ENCODE results near the gene MESP2.

MESP2 gene

DNA sequence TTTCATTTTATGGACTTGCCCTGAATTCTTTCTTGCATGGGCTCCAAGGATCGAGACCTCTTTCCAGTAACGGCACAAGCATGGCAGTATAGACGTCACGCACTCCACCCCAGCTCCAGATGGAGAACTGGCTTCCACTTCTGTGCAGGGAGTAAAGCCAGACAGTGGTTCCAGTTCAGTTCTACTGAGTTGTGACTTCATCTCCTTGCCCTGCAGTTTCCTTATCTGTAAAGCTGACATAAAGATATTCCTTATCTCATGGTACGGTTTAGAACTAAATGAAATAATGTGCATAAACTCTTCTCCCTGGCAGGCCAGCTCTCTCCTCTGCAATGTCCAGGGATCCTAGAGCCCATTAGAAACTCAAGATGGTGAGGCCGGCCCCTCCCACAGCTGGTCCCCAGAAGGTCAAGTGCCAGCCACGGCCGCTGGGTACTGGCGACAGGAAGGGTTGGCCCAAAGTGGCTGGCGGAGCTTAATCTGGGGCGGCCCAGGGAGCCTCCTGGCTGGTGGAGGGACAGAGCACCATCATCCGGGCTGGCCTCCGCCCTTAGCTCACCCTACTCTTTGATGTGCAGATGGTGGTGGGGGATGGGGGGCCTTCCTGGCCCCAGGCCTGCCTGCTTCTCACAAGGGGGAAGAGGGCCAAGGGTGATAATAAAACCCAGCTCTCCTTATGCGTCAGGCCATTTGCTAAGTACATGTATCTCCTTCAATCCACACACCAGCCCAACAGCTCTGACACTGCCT, 7.2 kb downstream of the MESP2 start:
- TF ChIP-seq, protein P1, sequence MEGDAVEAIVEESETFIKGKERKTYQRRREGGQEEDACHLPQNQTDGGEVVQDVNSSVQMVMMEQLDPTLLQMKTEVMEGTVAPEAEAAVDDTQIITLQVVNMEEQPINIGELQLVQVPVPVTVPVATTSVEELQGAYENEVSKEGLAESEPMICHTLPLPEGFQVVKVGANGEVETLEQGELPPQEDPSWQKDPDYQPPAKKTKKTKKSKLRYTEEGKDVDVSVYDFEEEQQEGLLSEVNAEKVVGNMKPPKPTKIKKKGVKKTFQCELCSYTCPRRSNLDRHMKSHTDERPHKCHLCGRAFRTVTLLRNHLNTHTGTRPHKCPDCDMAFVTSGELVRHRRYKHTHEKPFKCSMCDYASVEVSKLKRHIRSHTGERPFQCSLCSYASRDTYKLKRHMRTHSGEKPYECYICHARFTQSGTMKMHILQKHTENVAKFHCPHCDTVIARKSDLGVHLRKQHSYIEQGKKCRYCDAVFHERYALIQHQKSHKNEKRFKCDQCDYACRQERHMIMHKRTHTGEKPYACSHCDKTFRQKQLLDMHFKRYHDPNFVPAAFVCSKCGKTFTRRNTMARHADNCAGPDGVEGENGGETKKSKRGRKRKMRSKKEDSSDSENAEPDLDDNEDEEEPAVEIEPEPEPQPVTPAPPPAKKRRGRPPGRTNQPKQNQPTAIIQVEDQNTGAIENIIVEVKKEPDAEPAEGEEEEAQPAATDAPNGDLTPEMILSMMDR (IDR thresholded peaks at IDR 0.05): no peak
- Mint-ChIP-seq H3K36me3 (ENCODE audit: low read depth) (peaks cover 6% of the 10 kb centered on the region), H3K27me3 (ENCODE audit: low read depth, poor library complexity) (peaks cover 61% of the 10 kb centered on the region), H3K4me1 (peaks cover 14% of the 10 kb centered on the region), H3K4me3 (no peak overlapping the region), H3K9me3 (peaks cover 27% of the 10 kb centered on the region), H3K27ac (no peak overlapping the region)
- DNase-seq: no peak

DNA sequence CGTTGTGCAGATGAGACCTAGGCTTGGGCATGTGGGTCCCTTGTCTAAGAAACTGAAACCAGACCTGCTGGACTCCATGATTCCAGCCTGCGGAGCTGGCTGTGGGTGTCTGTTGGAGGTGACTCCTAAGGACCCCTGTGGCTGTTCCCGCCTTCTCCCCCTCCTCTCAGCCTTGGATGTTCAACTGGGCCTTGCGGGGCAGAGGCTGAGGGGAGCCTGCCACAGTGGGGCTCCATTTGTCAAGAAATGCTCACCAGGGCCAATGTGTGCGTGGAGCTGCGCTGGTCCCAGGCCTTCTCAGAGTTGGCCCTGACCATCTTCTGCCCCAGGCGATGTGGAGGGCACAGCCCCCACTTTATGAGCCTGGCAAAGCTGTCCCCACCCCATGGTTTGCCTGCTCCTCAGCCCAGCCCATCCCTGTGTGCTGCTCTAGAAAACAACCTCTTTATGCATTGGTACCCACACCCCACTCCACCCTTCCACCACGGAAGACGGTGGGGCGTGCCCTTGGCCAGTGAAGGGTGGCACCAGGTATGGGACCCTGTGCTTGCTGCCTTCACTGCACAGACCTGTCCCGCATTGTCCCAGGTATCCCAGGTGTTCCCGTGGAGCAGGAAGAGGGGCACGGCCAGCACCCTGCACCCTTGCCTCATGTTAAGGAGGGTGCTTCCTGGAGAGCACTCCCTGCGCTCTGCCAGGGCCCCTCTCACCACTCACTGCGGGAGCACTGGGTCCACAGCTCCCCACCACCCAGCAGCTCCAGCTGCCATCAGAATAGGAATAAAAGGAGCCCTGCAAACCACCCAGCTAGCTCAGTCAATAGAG, 7.9 kb downstream of the MESP2 start:
- H3K36me3 Mint-ChIP-seq (ENCODE audit: low read depth): peaks cover 7% of the 10 kb centered on the region
- TF ChIP-seq, protein P1 (IDR thresholded peaks at IDR 0.05): no peak
- H3K27me3 Mint-ChIP-seq (ENCODE audit: low read depth, poor library complexity): peaks cover 53% of the 10 kb centered on the region
- peaks cover 32% of the 10 kb centered on the region for H3K9me3 Mint-ChIP-seq
- peaks cover 14% of the 10 kb centered on the region for H3K4me1 Mint-ChIP-seq
- H3K4me3 Mint-ChIP-seq: no peak overlapping the region
- H3K27ac Mint-ChIP-seq: no peak overlapping the region
- DNase-seq: no peak

DNA sequence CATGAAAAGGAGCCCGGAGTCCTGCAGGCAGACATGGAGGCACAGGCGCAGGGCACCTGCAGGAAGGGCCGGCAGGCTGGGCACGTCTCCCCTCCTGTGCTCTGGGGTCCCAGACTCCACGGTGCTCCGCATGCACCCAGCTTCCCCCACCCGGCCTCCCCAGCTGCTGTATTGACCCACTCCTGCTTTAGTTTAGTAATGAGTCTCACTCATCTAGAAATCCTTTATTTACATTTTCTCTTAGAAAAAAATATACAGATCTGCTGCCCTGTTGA, 8.5 kb downstream of the MESP2 start:
- Mint-ChIP-seq H3K9me3 (peaks cover 34% of the 10 kb centered on the region), H3K4me1 (peaks cover 14% of the 10 kb centered on the region), H3K27me3 (ENCODE audit: low read depth, poor library complexity) (peaks cover 49% of the 10 kb centered on the region), H3K36me3 (ENCODE audit: low read depth) (peaks cover 7% of the 10 kb centered on the region), H3K27ac (no peak overlapping the region), H3K4me3 (no peak overlapping the region)
- TF ChIP-seq, protein P1 (IDR thresholded peaks at IDR 0.05): no peak
- DNase-seq: no peak

DNA sequence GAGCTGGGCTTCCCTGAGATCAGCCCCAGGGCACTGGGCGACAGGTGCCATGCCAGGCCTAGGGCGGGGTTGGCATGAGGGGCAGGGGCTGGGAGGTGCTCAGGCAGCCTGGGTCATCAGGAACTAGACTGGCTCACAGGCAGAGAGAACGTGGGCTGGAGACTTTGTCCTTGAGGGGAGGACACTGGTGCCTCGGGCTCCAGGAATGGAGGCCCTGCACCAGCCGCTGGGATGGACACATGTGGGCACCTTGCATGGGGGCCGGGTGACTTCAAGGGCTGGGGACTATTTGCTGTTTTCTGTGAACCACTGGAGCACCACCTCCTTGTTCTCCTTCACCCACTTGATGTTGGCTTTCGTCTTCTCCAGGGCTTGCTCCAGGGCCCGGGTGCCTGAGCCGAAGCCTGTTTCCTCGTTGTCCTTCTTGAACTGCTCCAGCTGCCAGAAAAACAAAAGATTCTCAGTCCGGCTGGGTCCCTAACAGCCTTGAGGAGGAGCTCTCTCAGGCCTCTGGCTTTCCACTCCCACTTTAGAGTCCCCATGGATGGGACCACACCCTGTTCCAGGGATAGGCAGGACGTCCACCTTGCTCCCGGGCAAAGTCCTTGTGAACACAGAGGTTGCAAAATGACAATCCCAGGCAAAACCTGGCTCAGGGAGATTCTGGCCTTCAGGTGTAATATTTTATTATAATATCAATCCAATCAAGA, 9.1 kb downstream of the MESP2 start:
- Mint-ChIP-seq H3K9me3 (peaks cover 34% of the 10 kb centered on the region), H3K36me3 (ENCODE audit: low read depth) (peaks cover 7% of the 10 kb centered on the region), H3K27ac (no peak overlapping the region), H3K4me1 (peaks cover 14% of the 10 kb centered on the region), H3K4me3 (no peak overlapping the region), H3K27me3 (ENCODE audit: low read depth, poor library complexity) (peaks cover 48% of the 10 kb centered on the region)
- TF ChIP-seq, protein P1 (IDR thresholded peaks at IDR 0.05): no peak
- no peak for DNase-seq

DNA sequence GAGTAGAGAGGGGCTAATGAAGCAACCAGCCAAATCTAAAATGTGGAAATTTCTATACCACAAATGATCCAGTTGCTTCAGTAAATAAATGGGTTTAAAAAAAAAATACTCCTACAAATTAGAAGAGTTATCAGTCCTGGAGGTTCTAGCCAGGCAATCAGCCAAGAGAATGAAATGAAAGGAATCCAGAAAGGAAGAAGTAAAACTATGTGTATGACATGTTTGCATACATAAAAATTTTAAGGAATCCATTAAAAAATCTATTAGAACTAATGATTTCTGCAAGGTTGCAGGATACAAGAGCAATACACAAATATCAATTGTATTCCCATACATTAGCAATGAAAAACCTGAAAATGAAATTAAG, 9.6 kb downstream of the MESP2 start:
- Mint-ChIP-seq H3K9me3 (peaks cover 34% of the 10 kb centered on the region), H3K4me1 (peaks cover 14% of the 10 kb centered on the region), H3K27ac (no peak overlapping the region), H3K27me3 (ENCODE audit: low read depth, poor library complexity) (peaks cover 44% of the 10 kb centered on the region), H3K36me3 (ENCODE audit: low read depth) (peaks cover 7% of the 10 kb centered on the region), H3K4me3 (no peak overlapping the region)
- DNase-seq: no peak
- TF ChIP-seq, protein P1 (IDR thresholded peaks at IDR 0.05): no peak

Measured in nephron progenitor cell (in vitro differentiated cells).